Esophagus squamous epithelium (tissue), 5 donors: ENCODE measurements around the gene EMCN. TPM values are rescaled to one million over a fixed set of nuclear protein-coding genes. Genes with fewer than 3 reads are reported as not detected.

Experiments used
- DNase-seq: peaks from one replicate; lab custom pipeline; 2025; lab: John Stamatoyannopoulos, UW
- H3K27ac ChIP-seq, 4 donors: fragments of 200-600 bp; sonication (generic); one replicate each; pipeline ENCODE4 v1.5.1; 2016 to 2019; ENCODE audit warnings: mild to moderate bottlenecking in 1 of 4
- H3K27me3 ChIP-seq, 4 donors: fragments of 200-600 bp; sonication (generic); 1 replicate in 3 of 4; 2 replicates in 1 of 4; pipeline versions ENCODE4 v1.5.1 to v1.6.0; 2017 to 2021; ENCODE audit warnings: antibody characterized with exemption in 1 of 4
- H3K36me3 ChIP-seq, 3 donors: fragments of 200-600 bp; sonication (generic); one replicate each; pipeline ENCODE4 v1.5.1; 2016 to 2019
- H3K4me1 ChIP-seq, 3 donors: fragments of 200-600 bp; sonication (generic); one replicate each; pipeline ENCODE4 v1.5.1; 2017 to 2019
- H3K4me3 ChIP-seq, 4 donors: fragments of 200-600 bp; sonication (generic); 1 replicate in 3 of 4; 2 replicates in 1 of 4; pipeline ENCODE4 v1.5.1; 2016 to 2019; ENCODE audit warnings: mild to moderate bottlenecking in 2 of 4, moderate library complexity in 1 of 4
- H3K9me3 ChIP-seq, 3 donors: fragments of 200-600 bp; sonication (generic); one replicate each; pipeline ENCODE4 v1.5.1; 2016 to 2019
- POLR2A ChIP-seq, 4 donors: fragments of 450-650 bp; IDR thresholded peaks; one replicate each; pipeline ENCODE4 v1.6.1; 2017; ENCODE audit warnings: antibody characterized with exemption in 4 of 4, mild to moderate bottlenecking in 4 of 4, moderate library complexity in 3 of 4
- WGBS, 2 donors: methylation state at CpG; one replicate each; pipeline ENCODE4 v1.1.5; 2018; 5-methylcytosine and 5-hydroxymethylcytosine counted together
- intact Hi-C: fragments of 100-400 bp; cut with DNase I; formaldehyde crosslinking; loops from one replicate; pipeline ENCODE4 v1.15.0; 2022
- total RNA-seq, 4 donors: library from RNA; depleted of rRNA; stranded (reverse); fragments of >200 nt; gene quantifications; one replicate each; pipeline ENCODE4 v1.1.0, GENCODE V29; 2016
- TF ChIP-seq, protein P1 (sequence below), 6 experiments: fragments of 450-650 bp in 4 of 6; fragments of 200-600 bp in 2 of 6; sonication (generic) in 2 of 6; IDR thresholded peaks; one replicate each; pipeline ENCODE4 v1.5.1; 2016 to 2019; ENCODE audit warnings: antibody characterized with exemption in 6 of 6, mild to moderate bottlenecking in 4 of 6, moderate library complexity in 4 of 6
- donor health status: DM: yes; HTN: yes; CAD: no.

Gene EMCN
- total RNA-seq, 4 donors from 2014 or later, result 0.64 to 13.7 (median 7.8) TPM

DNA sequence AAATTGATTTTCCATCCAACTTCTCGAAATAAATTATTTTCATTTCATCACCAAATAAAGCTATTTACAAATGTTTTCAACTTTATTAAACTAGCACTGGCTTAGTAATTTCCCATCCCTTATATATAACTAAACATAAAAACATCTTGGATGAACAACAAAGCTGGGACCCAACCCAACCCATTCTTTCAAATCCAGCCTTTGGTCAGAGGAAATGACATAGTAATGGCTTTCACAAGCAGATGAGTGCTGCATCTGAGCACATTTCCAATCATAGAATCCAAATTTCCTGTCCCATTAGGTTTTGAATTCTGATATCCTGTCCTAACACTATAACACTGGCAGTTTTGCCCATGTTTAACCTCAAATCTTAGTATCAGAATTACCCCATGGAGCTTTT lies 7.9 kb upstream of the EMCN start:
- DNase-seq, result no peak
- H3K9me3 ChIP-seq, result no peaks in the 10 kb centered on the region
- H3K27me3 ChIP-seq, result no peaks in the 10 kb centered on the region
- 33 to 68% methylated on average over 1 of the region's 1 CpG for WGBS, 2 donors
- no peak overlapping the region for H3K4me3 ChIP-seq
- no peaks in the 10 kb centered on the region for H3K36me3 ChIP-seq
- no peak overlapping the region for H3K27ac ChIP-seq
- TF ChIP-seq POLR2A (IDR thresholded peaks at IDR 0.05), result no peak
- no peaks in the 10 kb centered on the region for H3K4me1 ChIP-seq
- intact Hi-C loops, result no loop called here

DNA sequence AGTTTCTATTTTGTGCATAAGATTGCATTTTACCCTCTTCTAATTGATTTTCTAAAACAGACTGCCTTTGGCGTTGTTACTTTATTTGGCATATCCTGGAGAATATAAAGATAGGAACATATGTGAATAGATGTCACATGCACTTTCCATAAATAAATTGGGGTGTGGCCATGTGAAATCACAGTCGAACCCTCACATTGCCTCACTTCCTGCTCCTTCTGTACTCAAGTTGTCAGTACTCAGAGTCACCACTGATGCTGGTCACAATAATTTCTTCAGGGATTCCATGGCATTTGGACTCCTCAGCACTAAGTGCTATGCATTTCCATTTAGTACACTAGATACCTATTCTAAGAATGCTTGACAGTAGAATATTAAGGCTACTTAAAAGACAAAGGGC lies 1.4 kb upstream of the EMCN start:
- no peak for TF ChIP-seq POLR2A (IDR thresholded peaks at IDR 0.05)
- TF ChIP-seq, protein P1, sequence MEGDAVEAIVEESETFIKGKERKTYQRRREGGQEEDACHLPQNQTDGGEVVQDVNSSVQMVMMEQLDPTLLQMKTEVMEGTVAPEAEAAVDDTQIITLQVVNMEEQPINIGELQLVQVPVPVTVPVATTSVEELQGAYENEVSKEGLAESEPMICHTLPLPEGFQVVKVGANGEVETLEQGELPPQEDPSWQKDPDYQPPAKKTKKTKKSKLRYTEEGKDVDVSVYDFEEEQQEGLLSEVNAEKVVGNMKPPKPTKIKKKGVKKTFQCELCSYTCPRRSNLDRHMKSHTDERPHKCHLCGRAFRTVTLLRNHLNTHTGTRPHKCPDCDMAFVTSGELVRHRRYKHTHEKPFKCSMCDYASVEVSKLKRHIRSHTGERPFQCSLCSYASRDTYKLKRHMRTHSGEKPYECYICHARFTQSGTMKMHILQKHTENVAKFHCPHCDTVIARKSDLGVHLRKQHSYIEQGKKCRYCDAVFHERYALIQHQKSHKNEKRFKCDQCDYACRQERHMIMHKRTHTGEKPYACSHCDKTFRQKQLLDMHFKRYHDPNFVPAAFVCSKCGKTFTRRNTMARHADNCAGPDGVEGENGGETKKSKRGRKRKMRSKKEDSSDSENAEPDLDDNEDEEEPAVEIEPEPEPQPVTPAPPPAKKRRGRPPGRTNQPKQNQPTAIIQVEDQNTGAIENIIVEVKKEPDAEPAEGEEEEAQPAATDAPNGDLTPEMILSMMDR (IDR thresholded peaks at IDR 0.05), result no peak
- no peaks in the 10 kb centered on the region for H3K36me3 ChIP-seq

GRCh38 chr4:100516225-100516624 lies 1.6 kb downstream of the EMCN start:
- H3K4me1 ChIP-seq, result peaks cover 0 to under 1% (median 0%) of the 10 kb centered on the region in 3 donors
- 46 to 80% methylated on average over 7 of the region's 7 CpGs for WGBS, 2 donors
- TF ChIP-seq POLR2A (IDR thresholded peaks at IDR 0.05), result no peak
- TF ChIP-seq, protein P1 (IDR thresholded peaks at IDR 0.05), result no peak
- H3K36me3 ChIP-seq, result no peaks in the 10 kb centered on the region
- H3K27ac ChIP-seq, result peak overlapping the region in 3 of 4 donors; percentile 36 to 60 (median 49)
- no peaks in the 10 kb centered on the region for H3K9me3 ChIP-seq
- peak overlapping the region in 3 of 4 donors; percentile 15 to 52 (median 27) for H3K4me3 ChIP-seq
- no peak for DNase-seq
- intact Hi-C loops, result no loop called here
- no peaks in the 10 kb centered on the region for H3K27me3 ChIP-seq

More for the DNA sequence above, 1.4 kb upstream of the EMCN start:
- Histone ChIP-seq H3K9me3 (no peaks in the 10 kb centered on the region), H3K4me3 (no peak overlapping the region), H3K27me3 (no peaks in the 10 kb centered on the region), H3K27ac (no peak overlapping the region), H3K4me1 (no peaks in the 10 kb centered on the region)
- 51 to 69% methylated on average over 2 of the region's 2 CpGs for WGBS, 2 donors
- intact Hi-C loops, result no loop called here
- DNase-seq, result no peak

DNA sequence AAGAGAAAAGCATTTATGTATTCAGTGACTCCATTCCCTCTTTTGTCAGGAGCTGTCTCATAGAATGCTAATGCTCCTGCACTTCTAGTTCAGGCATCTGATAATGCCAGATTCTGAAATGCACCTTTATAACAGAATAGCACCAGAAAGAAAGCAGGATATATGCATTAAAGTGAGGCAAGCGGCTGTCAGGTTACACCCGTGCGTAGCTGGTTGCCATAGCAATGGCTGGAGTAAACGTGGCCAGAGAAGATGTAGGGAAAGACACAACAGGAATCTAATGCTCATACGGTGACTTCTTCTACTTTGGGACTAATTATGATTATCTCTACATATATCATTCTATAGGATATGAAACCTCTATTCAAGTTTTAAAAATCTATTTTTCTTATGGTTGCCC lies 5.9 kb downstream of the EMCN start:
- WGBS, 2 donors, result 48 to 55% methylated on average over 5 of the region's 5 CpGs
- TF ChIP-seq, protein P1 (IDR thresholded peaks at IDR 0.05), result no peak
- TF ChIP-seq POLR2A (IDR thresholded peaks at IDR 0.05), result no peak
- Histone ChIP-seq H3K27me3 (no peaks in the 10 kb centered on the region), H3K4me1 (peaks cover 0 to 4% (median 0%) of the 10 kb centered on the region in 3 donors), H3K36me3 (no peaks in the 10 kb centered on the region), H3K4me3 (no peak overlapping the region), H3K27ac (peak overlapping the region in 1 of 4 donors; percentile 25), H3K9me3 (no peaks in the 10 kb centered on the region)
- no peak for DNase-seq
- intact Hi-C loops, result no loop called here

DNA sequence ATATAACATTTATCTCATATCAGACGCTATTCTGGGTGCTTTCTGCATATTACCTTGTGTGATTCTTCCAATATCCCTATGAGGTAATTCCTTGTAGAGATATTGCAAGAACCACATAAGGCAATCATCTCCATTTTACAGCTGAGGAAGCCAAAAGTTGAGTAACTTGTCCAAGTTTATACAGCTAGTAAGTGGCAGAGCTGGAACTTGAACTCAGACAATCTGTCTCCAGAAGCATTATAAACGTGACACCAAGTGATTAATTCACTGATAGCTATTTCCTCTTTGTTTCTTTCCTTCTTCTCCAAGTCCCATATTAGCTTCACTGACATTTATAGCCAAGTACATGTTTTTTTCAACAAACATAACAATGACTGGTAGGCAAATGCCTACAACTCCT lies 7.3 kb downstream of the EMCN start:
- WGBS, 2 donors, result 35 to 44% methylated on average over 2 of the region's 2 CpGs
- no peak overlapping the region for H3K4me3 ChIP-seq
- H3K27me3 ChIP-seq, result no peaks in the 10 kb centered on the region
- intact Hi-C loops, result no loop called here
- peaks cover 0 to 4% (median 0%) of the 10 kb centered on the region in 3 donors for H3K4me1 ChIP-seq
- no peak for DNase-seq
- no peaks in the 10 kb centered on the region for H3K36me3 ChIP-seq
- H3K9me3 ChIP-seq, result no peaks in the 10 kb centered on the region
- peak overlapping the region in 1 of 4 donors; percentile 27 for H3K27ac ChIP-seq
- no peak for TF ChIP-seq POLR2A (IDR thresholded peaks at IDR 0.05)
- TF ChIP-seq, protein P1 (IDR thresholded peaks at IDR 0.05), result no peak

- Histone ChIP-seq H3K4me1 (peaks cover 0 to 4% (median 0%) of the 10 kb centered on the region in 3 donors), H3K36me3 (no peaks in the 10 kb centered on the region), H3K4me3 (no peak overlapping the region), H3K27me3 (no peaks in the 10 kb centered on the region), H3K9me3 (no peaks in the 10 kb centered on the region), H3K27ac (no peak overlapping the region)
- TF ChIP-seq, protein P1 (IDR thresholded peaks at IDR 0.05), result no peak
- no peak for TF ChIP-seq POLR2A (IDR thresholded peaks at IDR 0.05)
- 72 to 75% methylated on average over 3 of the region's 3 CpGs for WGBS, 2 donors
- DNase-seq, result no peak
- intact Hi-C loops, result no loop called here
Observed at GRCh38 chr4:100509386-100509785, 8.4 kb downstream of the EMCN start.
